ENCODE measurements around the gene OR4N5. TPM values are rescaled to one million over a fixed set of nuclear protein-coding genes. Genes with fewer than 3 reads are reported as not detected.

The OR4N5 gene
- total RNA-seq, 2 donors from 2014 or later: not detected

DNA sequence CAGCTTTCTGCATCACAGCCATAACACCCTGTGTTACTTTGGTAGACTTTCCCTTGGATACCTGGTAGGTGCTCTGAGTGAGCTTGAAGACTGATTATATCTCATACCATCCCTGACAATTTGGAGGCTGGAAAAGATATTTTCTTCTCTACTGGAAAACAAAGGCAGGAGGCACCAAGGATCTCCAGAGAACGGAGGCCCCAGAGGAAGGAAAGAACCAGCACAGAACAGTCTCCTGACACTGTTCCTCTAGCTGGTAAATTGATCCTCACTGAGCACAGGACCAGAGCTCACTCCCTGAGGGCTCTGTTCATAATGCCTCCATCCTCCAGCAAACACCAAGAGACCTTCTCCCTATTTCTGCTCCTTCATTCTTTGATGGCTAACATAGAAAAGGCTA lies 52.0 kb downstream of the OR4N5 start, which contains the start of gene OR11G2:
Gene OR11G2 (plus strand): TSS at position 301 of the 400 bp plus-strand sequence. CDS start 6,542 bp downstream, outside the sequence.
- Histone ChIP-seq H3K4me1 (no peaks in the 10 kb centered on the region), H3K4me3 (no peak within 1 kb of the TSS), H3K9me3 (no peaks in the 10 kb centered on the region), H3K27me3 (no peaks in the 10 kb centered on the region), H3K27ac (no peak within 1 kb of the TSS), H3K36me3 (no peaks in the 10 kb centered on the region)
- TF ChIP-seq, protein P1, sequence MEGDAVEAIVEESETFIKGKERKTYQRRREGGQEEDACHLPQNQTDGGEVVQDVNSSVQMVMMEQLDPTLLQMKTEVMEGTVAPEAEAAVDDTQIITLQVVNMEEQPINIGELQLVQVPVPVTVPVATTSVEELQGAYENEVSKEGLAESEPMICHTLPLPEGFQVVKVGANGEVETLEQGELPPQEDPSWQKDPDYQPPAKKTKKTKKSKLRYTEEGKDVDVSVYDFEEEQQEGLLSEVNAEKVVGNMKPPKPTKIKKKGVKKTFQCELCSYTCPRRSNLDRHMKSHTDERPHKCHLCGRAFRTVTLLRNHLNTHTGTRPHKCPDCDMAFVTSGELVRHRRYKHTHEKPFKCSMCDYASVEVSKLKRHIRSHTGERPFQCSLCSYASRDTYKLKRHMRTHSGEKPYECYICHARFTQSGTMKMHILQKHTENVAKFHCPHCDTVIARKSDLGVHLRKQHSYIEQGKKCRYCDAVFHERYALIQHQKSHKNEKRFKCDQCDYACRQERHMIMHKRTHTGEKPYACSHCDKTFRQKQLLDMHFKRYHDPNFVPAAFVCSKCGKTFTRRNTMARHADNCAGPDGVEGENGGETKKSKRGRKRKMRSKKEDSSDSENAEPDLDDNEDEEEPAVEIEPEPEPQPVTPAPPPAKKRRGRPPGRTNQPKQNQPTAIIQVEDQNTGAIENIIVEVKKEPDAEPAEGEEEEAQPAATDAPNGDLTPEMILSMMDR (IDR thresholded peaks at IDR 0.05): no peak
- no peak for DNase-seq (ENCODE audit: low spot score)

DNA sequence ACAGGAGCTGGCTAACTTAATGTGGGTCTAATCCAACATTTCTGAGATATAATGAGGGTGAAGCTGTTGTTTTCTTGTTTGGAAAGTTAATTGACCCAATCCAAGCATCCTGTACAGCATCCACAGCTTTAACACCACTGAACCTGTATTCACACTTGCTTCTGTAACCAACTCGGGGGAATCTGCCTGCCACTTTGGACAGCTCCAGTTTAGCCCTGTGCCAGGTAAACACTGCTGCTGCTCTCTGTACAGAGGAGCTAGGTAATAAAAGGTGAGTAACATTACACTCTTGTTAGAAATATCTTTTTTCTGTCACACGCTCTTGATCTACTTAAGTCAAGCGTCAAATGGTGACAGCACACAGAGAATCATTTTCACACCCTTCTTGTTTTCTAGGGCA lies 52.8 kb downstream of the OR4N5 start:
- H3K27me3 ChIP-seq: no peaks in the 10 kb centered on the region
- no peak for DNase-seq (ENCODE audit: low spot score)
- TF ChIP-seq, protein P1 (IDR thresholded peaks at IDR 0.05): no peak
- no peak overlapping the region for H3K27ac ChIP-seq
- no peak overlapping the region for H3K4me3 ChIP-seq
- H3K4me1 ChIP-seq: no peaks in the 10 kb centered on the region
- H3K36me3 ChIP-seq: no peaks in the 10 kb centered on the region
- no peaks in the 10 kb centered on the region for H3K9me3 ChIP-seq

DNA sequence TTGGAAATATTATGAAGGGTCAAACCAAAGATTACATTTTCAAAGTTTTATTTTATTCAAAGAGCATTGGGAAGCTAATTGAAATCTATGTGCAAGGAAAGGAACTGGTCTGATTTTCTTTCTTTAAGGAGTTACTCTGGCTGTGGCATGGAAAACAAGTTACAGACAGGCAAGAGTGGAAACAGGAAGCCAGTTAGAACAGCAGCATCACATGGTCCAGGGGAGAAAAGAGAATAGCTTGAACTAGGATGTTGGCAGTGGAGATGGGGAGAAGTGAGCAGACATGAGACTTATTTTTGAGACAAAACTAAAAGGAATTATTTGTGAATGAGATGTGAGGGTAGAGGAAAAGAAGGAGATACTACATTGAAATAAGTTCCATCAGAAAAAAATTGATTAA lies 55.5 kb downstream of the OR4N5 start:
- DNase-seq (ENCODE audit: low spot score): no peak
- Histone ChIP-seq H3K9me3 (no peaks in the 10 kb centered on the region), H3K4me1 (no peaks in the 10 kb centered on the region), H3K4me3 (no peak overlapping the region), H3K27ac (no peak overlapping the region), H3K27me3 (no peaks in the 10 kb centered on the region), H3K36me3 (no peaks in the 10 kb centered on the region)
- TF ChIP-seq, protein P1 (IDR thresholded peaks at IDR 0.05): no peak

Other genes with a start within 250 kb of the OR4N5 start
- not detected for gene OR4K5, start 218.2 kb upstream of the OR4N5 start, total RNA-seq
- not detected for gene OR4K1, start 207.9 kb upstream of the OR4N5 start, total RNA-seq
- gene OR4K15, start 163.2 kb upstream of the OR4N5 start, total RNA-seq: not detected
- not detected for gene OR4Q2, start 136.7 kb upstream of the OR4N5 start, total RNA-seq
- not detected for gene OR4K14, start 119.5 kb upstream of the OR4N5 start, total RNA-seq
- gene OR4K13, start 102.8 kb upstream of the OR4N5 start, total RNA-seq: not detected
- not detected for gene OR4L1, start 78.8 kb upstream of the OR4N5 start, total RNA-seq
- gene OR4K17, start 28.1 kb upstream of the OR4N5 start, total RNA-seq: not detected
- not detected for gene OR11G2, start 52.1 kb downstream of the OR4N5 start, total RNA-seq
- not detected for gene OR11H6, start 84.9 kb downstream of the OR4N5 start, total RNA-seq
- not detected for gene OR11H7, start 90.2 kb downstream of the OR4N5 start, total RNA-seq
- not detected for gene OR11H4, start 100.5 kb downstream of the OR4N5 start, total RNA-seq
- 1 to 10 TPM; 4.3 to 7.7 TPM for gene TTC5, start 167.1 kb downstream of the OR4N5 start, total RNA-seq
- 10 to 100 TPM; 52.9 to 71.1 TPM for gene CCNB1IP1, start 194.5 kb downstream of the OR4N5 start, total RNA-seq
- 1 to 10 TPM; 6.5 to 8.9 TPM for gene PARP2, start 204.8 kb downstream of the OR4N5 start, total RNA-seq